Dermis lymphatic vessel endothelial cell (primary cell): ENCODE measurements around the gene FAM81A. TPM values are rescaled to one million over a fixed set of nuclear protein-coding genes. Genes with fewer than 3 reads are reported as not detected.

Experiments
- total RNA-seq: library from RNA; depleted of rRNA; stranded (reverse); fragments of >200 nt; gene quantifications from 2 replicates; pipeline ENCODE4 v1.2.1, GENCODE V29; 2014

FAM81A gene
- total RNA-seq, result under 0.01 and 0.09 TPM in 2 replicates

GRCh38 chr15:59437817-59438624 lies at the start of gene FAM81A:
Gene FAM81A, plus strand, starts transcription at chr15:59438186. Its CDS starts 20,441 bp downstream, at chr15:59458627.

Other genes starting within 250 kb of the FAM81A start
- not detected in 2 replicates for gene LDHAL6B, start 231.3 kb upstream of the FAM81A start, total RNA-seq
- 19.0 and 44.1 TPM in 2 replicates for gene MYO1E, start 65.3 kb upstream of the FAM81A start, total RNA-seq
- gene GCNT3, start 173.6 kb downstream of the FAM81A start, total RNA-seq, result not detected in 2 replicates
- gene GTF2A2, start 219.3 kb downstream of the FAM81A start, total RNA-seq, result 34.9 and 44.6 TPM in 2 replicates